Measurements from ENCODE around the gene COBL. TPM values are rescaled to one million over a fixed set of nuclear protein-coding genes. Genes with fewer than 3 reads are reported as not detected.

COBL gene
- total and polyA plus RNA-seq, 2 of the 4 experiments (the other 2 are of a cell fraction), result under 0.01 TPM; not detected in 1

DNA sequence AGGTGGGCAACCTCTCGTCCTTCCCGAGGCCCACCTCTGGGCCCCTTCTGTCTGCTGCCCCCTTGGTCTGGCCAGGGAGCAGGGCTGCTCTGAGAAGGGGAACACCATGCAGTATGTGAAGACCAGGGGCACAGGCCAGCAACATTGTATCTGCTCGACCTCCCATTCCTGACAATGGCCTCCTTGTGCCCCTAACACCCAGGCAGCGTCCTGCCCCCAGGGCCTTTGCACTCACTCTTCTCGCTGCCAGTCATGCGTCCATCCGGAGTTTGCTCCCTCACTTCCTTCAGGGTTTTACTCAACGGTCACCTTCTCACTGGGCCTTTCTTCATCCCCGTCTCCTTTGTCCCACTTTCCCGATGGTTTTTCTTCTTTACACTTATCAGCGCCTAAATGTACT is 301.0 kb downstream of the COBL start:
- no peak overlapping the region for H3K23ac ChIP-seq (ENCODE audit: low read depth, low read length)
- H2AK5ac ChIP-seq (ENCODE audit: low read depth, low read length), result no peak overlapping the region
- ATAC-seq (ENCODE audit: low read depth) (no peak), DNase-seq (no peak)
- CTCF ChIA-PET, result no interaction called here
- no peak overlapping the region for H2BK5ac ChIP-seq (ENCODE audit: low read depth, low read length, poor library complexity, severe bottlenecking)
- H4K20me1 ChIP-seq (ENCODE audit: insufficient read depth, low read length), result 0 out of 2 replicates have a peak, but pooled peaks cover 3% of the 10 kb centered on the region
- no peak overlapping the region for H3K14ac ChIP-seq (replicated peaks; ENCODE audit: low read depth, low read length)
- H2AFZ ChIP-seq (replicated peaks; ENCODE audit: low read length, poor library complexity), result no peak overlapping the region
- peaks cover 7% of the 10 kb centered on the region; the same call in 1 of the 2 replicates for H3K27me3 ChIP-seq (ENCODE audit: control insufficient read depth, insufficient read depth, low read length)
- peaks cover 3% of the 10 kb centered on the region; the same call in 1 of the 2 replicates for H3K9me1 ChIP-seq (ENCODE audit: insufficient read depth, low read length)
- H3K79me1 ChIP-seq (ENCODE audit: low read depth in 1 of 2, low read length in 2 of 2), result no peaks in the 10 kb centered on the region
- no peak overlapping the region for H4K91ac ChIP-seq (ENCODE audit: insufficient read depth, low read depth, low read length)
- no peak overlapping the region for H3K4me3 ChIP-seq (ENCODE audit: insufficient read depth, low read depth, low read length)
- 80% methylated on average over 6 of the region's 11 CpGs; no CpG with 5 or more reads in 1 of the 2 experiments for WGBS, 2 experiments (ENCODE audit: extremely low coverage in 2 of 2, insufficient read length in 1 of 2)
- H3K27ac ChIP-seq (ENCODE audit: insufficient read depth, low read length), result no peak overlapping the region
- POLR2A ChIA-PET (ENCODE audit: unreplicated experiment), result no interaction called here
- no peaks in the 10 kb centered on the region for H3K36me3 ChIP-seq (ENCODE audit: control insufficient read depth, insufficient read depth, low read length)
- H3K56ac ChIP-seq (ENCODE audit: extremely low read depth, insufficient read depth, low read length), result no peak overlapping the region
- no peak overlapping the region for H4K5ac ChIP-seq (ENCODE audit: low read depth, low read length)
- dilution Hi-C loops (cut with HindIII; ENCODE audit: low sequenced_read_pairs, unreplicated experiment) (no loop called here), intact Hi-C loops (cut with micrococcal nuclease) (no loop called here), in situ Hi-C loops (cut with MboI; ENCODE audit: low sequenced_read_pairs) (no loop called here)
- no peak for TF ChIP-seq MAFK (IDR thresholded peaks at IDR 0.05; ENCODE audit: low read depth, low read length)
- no peak for TF ChIP-seq NFE2L2 (IDR thresholded peaks at IDR 0.05; ENCODE audit: low read depth, low read length)
- H3K9ac ChIP-seq (ENCODE audit: low read depth, low read length), result no peak overlapping the region
- peaks cover 4% of the 10 kb centered on the region; the same call in 1 of the 2 replicates for H3K4me1 ChIP-seq (ENCODE audit: control insufficient read depth, insufficient read depth, low read length)
- H4K8ac ChIP-seq (ENCODE audit: low read depth in 2 of 2, low read length in 2 of 2), result no peak overlapping the region
- H2AK9ac ChIP-seq (replicated peaks; ENCODE audit: low read depth, low read length, poor library complexity), result no peak overlapping the region
- BruUV-seq (replicated peaks), result no TSS peak
- H2BK20ac ChIP-seq (ENCODE audit: low read depth, low read length), result no peak overlapping the region
- H3K4me2 ChIP-seq (ENCODE audit: low read depth, low read length), result no peak overlapping the region
- no peak overlapping the region for H3K18ac ChIP-seq (ENCODE audit: low read depth, low read length)
- no peak overlapping the region for H3K4ac ChIP-seq (ENCODE audit: low read depth, low read length)
- H3K9me3 ChIP-seq (ENCODE audit: control insufficient read depth, insufficient read depth, low read length), result no peaks in the 10 kb centered on the region
- no peak overlapping the region for H2BK15ac ChIP-seq (ENCODE audit: low read depth, low read length)
- no peak overlapping the region for H2BK120ac ChIP-seq (ENCODE audit: low read depth, low read length)

Data from IMR-90 (cell line).